Measurements from ENCODE around the gene ARRDC3.
"Not testable (repeated sequence)": the region's sequence is repeated elsewhere in the genome, so short reads cannot be mapped to it uniquely, and the experiment has no call there.

Gene ARRDC3

DNA sequence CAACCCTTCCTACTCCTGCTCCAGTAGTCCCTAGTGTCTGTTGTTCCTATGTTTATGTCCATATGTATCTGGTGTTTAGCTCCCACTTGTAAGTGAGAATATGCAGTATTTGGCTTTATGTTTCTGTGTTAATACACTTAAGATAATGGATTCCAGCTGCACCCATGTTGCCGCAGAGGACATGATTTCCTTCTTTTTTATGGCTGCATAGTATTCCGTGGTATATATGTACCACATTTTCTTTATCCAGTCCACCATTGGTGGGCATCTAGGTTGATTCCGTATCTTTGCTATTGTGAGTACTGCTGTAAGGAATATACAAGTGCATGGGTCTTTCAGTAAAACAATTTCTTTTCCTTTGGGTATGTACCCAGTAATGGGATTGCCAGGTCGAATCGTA is 5.2 kb upstream of the ARRDC3 start:
- in situ Hi-C loops (cut with MboI; ENCODE audit: low pct_unique_long_range_greater_than_20kb, low sequenced_read_pairs, unreplicated experiment), result loop anchor here (10.0 kb wide), 1 partner anchor 284 kb away; no protein-coding TSS in a partner anchor
- TF ChIP-seq, protein P1, sequence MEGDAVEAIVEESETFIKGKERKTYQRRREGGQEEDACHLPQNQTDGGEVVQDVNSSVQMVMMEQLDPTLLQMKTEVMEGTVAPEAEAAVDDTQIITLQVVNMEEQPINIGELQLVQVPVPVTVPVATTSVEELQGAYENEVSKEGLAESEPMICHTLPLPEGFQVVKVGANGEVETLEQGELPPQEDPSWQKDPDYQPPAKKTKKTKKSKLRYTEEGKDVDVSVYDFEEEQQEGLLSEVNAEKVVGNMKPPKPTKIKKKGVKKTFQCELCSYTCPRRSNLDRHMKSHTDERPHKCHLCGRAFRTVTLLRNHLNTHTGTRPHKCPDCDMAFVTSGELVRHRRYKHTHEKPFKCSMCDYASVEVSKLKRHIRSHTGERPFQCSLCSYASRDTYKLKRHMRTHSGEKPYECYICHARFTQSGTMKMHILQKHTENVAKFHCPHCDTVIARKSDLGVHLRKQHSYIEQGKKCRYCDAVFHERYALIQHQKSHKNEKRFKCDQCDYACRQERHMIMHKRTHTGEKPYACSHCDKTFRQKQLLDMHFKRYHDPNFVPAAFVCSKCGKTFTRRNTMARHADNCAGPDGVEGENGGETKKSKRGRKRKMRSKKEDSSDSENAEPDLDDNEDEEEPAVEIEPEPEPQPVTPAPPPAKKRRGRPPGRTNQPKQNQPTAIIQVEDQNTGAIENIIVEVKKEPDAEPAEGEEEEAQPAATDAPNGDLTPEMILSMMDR (IDR thresholded peaks at IDR 0.05; ENCODE audit: extremely low read depth, insufficient read depth, missing control alignments), result no peak
- no peak for DNase-seq (ENCODE audit: low spot score)

DNA sequence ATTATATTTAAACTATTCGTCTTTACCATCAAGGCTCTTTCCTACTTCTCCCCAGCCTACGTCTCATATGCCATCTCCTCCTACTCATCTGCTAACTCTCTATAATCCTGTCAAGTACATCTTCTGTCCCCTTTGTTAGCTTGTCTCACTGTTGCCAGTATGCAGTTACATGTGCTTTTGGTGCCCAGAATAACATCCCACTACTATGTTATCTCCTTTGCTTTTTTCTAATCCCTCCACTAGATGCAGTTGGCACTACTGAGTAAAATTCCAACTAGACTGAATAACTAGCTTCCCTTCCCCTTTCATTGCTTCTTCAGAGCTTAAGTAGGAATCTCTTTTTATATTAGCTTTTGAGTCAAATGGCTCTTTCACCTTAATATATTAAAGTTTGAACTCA is 3.0 kb upstream of the ARRDC3 start:
- in situ Hi-C loops (cut with MboI; ENCODE audit: low pct_unique_long_range_greater_than_20kb, low sequenced_read_pairs, unreplicated experiment), result loop anchor here (10.0 kb wide), 1 partner anchor 281 kb away; no protein-coding TSS in a partner anchor
- DNase-seq (ENCODE audit: low spot score), result no peak
- TF ChIP-seq, protein P1 (IDR thresholded peaks at IDR 0.05; ENCODE audit: extremely low read depth, insufficient read depth, missing control alignments), result no peak

DNA sequence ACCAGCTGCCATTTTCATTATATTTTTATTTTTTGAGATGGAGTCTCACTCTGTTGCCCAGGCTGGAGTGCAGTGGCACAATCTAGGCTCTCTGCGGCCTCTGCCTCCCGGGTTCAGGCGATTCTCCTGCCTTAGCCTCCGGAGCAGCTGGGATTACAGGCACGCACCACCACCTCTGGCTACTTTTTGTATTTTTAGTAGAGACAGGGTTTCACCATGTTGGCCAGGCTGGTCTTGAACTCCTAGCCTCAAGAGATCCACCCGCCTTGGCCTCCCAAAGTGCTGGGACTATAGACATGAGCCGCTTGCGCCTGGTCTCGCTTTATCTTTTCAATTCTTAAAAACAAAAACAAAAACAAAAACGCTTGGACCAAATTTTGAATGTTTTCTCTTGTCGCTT is 2.5 kb upstream of the ARRDC3 start:
- not testable (repeated sequence) for DNase-seq (ENCODE audit: low spot score)
- in situ Hi-C loops (cut with MboI; ENCODE audit: low pct_unique_long_range_greater_than_20kb, low sequenced_read_pairs, unreplicated experiment), result loop anchor here (10.0 kb wide), 1 partner anchor 281 kb away; no protein-coding TSS in a partner anchor

DNA sequence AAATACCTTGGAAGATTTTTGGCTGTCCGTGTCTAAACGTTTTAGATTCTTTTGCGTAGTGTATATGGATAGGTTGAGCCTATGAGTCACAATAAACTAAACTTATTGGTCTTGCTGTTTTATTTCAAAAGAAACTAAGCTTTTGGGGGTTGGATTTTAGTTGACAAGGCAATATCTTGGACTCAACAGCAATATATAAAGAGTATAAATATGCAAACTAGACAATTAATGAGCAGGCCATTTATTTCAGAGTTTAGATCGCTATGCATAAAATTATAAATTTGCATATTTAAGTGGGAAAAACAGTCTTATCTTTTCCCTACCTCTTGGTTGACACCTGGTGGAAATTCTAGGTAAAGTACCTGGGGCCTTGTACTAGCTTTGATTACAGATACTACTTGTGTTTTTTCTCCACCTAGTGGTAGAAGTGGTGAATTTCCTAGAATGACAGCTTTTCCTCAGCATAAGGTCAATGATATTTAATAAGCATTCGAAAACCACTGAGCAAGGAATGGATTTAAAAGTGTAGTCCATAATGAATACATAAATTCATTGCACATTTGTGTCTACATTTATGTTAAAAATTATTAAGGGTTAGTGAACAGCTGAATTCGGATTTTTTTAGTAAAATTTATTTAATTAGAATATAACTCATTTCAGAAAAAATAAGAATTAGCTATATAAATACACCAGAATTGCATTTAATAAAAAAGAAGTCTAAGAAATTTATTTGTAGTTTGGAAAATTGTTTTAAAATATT is 1.7 kb upstream of the ARRDC3 start:
- in situ Hi-C loops (cut with MboI; ENCODE audit: low pct_unique_long_range_greater_than_20kb, low sequenced_read_pairs, unreplicated experiment), result loop anchor here (5.0 to 10.0 kb wide), 2 partner anchors 163 to 280 kb away; no protein-coding TSS in a partner anchor
- TF ChIP-seq, protein P1 (IDR thresholded peaks at IDR 0.05; ENCODE audit: extremely low read depth, insufficient read depth, missing control alignments), result peak; percentile 86
- DNase-seq (ENCODE audit: low spot score), result peak; percentile 78

DNA sequence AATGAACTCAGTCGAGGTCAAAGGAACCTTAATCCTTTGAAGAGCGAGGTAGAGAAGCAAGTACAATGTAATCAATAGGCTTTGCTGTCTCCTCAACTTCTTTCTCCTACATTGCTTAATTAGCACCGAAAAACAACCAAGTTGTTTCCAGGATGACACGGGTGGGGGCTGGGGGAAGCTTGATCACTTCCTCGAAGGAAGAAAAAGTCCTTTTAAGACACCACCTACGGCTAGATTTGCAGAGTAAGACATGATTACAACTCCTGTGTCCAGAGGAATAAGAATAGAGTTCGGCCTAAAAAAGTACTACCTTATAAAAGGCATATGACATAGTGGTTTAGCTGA is 811 bp upstream of the ARRDC3 start:
- DNase-seq (ENCODE audit: low spot score), result no peak
- TF ChIP-seq, protein P1 (IDR thresholded peaks at IDR 0.05; ENCODE audit: extremely low read depth, insufficient read depth, missing control alignments), result no peak
- in situ Hi-C loops (cut with MboI; ENCODE audit: low pct_unique_long_range_greater_than_20kb, low sequenced_read_pairs, unreplicated experiment), result loop anchor here (5.0 to 10.0 kb wide), 2 partner anchors 162 to 279 kb away; no protein-coding TSS in a partner anchor

DNA sequence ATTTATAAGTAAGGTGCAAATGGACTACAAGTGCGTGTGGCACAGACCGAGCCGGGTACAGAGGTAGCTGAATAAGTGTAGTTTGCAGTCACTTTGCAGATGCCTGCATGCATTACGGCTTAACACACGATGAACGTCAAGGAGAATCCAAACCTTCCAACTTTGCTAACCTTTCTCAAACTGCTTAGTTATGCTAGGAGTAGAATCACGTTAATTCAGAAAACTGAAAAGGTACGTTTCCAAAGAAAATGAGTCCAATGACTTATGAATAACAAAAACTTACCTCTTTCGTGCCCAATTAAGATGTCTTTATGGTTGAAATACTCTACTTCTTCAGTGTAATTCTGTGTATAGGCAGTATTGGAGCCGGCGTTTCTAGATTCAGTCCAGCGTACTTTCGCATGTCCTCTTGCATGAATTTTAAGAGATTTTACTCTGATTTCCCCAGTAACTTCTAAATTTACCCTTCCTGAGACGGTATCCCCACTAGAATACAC is 539 bp downstream of the ARRDC3 start:
- peak; percentile 17 for DNase-seq (ENCODE audit: low spot score)
- TF ChIP-seq, protein P1 (IDR thresholded peaks at IDR 0.05; ENCODE audit: extremely low read depth, insufficient read depth, missing control alignments), result no peak
- in situ Hi-C loops (cut with MboI; ENCODE audit: low pct_unique_long_range_greater_than_20kb, low sequenced_read_pairs, unreplicated experiment), result loop anchor here (5.0 to 10.0 kb wide), 2 partner anchors 160 to 278 kb away; no protein-coding TSS in a partner anchor

DNA sequence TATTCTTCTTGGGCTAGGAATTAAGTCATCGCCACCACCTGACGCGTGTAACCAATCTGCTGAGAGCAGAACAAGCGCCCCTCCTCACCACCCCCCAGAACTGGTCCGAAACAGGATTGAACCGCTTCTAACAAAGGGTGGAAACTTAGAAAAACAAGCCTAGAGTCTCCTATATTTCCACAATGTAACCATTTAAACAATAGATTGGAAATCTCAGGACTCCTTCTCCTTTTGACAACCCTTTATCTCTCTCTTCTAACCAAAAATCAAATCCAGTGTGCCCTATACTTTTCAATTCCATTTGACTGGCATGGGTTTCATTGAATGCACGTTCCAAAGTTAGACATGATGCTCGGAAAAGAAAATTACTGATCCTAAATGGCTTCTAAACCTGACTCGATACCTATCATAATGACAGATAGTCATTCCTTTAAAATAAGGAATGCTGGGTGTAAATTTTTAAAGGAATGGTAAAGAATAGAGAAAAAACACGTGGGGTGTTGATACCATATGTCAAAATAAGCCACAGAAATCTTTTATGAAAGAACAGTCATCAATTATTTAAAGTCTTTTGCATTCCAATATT is 1.2 kb downstream of the ARRDC3 start:
- TF ChIP-seq, protein P1 (IDR thresholded peaks at IDR 0.05; ENCODE audit: extremely low read depth, insufficient read depth, missing control alignments), result no peak
- in situ Hi-C loops (cut with MboI; ENCODE audit: low pct_unique_long_range_greater_than_20kb, low sequenced_read_pairs, unreplicated experiment), result loop anchor here (5.0 to 10.0 kb wide), 2 partner anchors 160 to 277 kb away; no protein-coding TSS in a partner anchor
- peak; percentile 71 for DNase-seq (ENCODE audit: low spot score)

All from GM13977 (cell line).